ENCODE data around the gene PPP3CA. TPM values are rescaled to one million over a fixed set of nuclear protein-coding genes. Genes with fewer than 3 reads are reported as not detected.

Gene PPP3CA
- total RNA-seq, 1 donor, result 64.4 TPM

DNA sequence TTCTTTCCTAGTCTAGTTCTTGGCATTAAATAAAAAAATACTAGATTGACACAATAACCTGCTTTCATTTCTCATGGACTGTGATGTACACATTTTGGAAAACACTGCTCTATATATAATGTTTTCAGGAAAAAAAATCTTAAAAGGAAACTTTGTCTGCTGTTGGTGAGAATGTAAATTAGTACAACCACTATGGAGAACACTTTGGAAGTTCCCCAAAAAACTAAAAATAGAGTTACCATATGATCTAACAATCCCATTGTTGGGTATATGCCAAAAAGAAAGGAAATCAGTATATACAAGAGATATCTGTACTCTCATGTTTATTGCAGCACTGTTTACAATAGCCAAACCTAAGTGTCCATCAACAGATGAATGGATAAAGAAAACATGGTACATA is 202.3 kb downstream of the PPP3CA start:
- TF ChIP-seq, protein P1, sequence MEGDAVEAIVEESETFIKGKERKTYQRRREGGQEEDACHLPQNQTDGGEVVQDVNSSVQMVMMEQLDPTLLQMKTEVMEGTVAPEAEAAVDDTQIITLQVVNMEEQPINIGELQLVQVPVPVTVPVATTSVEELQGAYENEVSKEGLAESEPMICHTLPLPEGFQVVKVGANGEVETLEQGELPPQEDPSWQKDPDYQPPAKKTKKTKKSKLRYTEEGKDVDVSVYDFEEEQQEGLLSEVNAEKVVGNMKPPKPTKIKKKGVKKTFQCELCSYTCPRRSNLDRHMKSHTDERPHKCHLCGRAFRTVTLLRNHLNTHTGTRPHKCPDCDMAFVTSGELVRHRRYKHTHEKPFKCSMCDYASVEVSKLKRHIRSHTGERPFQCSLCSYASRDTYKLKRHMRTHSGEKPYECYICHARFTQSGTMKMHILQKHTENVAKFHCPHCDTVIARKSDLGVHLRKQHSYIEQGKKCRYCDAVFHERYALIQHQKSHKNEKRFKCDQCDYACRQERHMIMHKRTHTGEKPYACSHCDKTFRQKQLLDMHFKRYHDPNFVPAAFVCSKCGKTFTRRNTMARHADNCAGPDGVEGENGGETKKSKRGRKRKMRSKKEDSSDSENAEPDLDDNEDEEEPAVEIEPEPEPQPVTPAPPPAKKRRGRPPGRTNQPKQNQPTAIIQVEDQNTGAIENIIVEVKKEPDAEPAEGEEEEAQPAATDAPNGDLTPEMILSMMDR (IDR thresholded peaks at IDR 0.05; ENCODE audit: insufficient read depth, low read length), result no peak
- no peak overlapping the region for H3K4me3 ChIP-seq (ENCODE audit: low read depth, low read length)
- no peak for DNase-seq (ENCODE audit: low read depth)

DNA sequence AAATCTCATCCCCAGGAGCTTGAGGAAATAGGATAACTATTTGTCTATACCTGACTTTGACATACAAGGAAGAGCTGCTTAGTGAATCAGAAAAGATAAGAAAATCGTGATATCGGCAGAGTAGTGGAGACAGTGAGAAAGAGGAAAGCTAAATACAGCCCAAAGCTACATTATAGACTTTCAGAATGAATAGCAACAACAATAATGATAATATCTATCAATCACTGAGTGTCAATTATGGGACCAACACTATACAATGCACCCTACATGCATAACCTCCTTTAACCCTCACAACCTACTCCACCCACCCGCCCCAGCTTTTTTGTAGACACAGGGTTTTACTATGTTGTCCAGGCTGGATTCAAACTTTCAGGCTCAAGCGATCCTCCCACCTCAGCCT is 205.1 kb downstream of the PPP3CA start:
- DNase-seq (ENCODE audit: low read depth), result no peak
- no peak overlapping the region for H3K4me3 ChIP-seq (ENCODE audit: low read depth, low read length)
- TF ChIP-seq, protein P1 (IDR thresholded peaks at IDR 0.05; ENCODE audit: insufficient read depth, low read length), result no peak

DNA sequence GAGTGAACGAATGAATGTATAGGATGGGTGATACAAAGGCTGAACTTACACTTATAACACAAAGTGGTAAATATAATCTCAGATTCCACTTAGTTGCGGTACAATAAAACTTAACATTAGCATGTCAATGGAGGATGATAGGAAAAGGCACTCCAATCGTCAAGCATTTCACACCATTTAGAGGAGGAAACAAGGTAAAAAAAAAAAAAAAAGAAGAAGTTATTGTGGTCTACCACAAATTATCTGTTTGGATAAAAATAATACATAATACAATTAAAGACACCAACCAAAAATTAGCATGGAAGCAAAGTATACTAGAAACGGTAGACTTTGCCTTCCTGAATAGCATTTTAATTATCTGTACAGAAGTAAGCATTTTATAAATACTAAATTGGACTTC is 205.5 kb downstream of the PPP3CA start:
- TF ChIP-seq, protein P1 (IDR thresholded peaks at IDR 0.05; ENCODE audit: insufficient read depth, low read length), result no peak
- no peak overlapping the region for H3K4me3 ChIP-seq (ENCODE audit: low read depth, low read length)
- no peak for DNase-seq (ENCODE audit: low read depth)

DNA sequence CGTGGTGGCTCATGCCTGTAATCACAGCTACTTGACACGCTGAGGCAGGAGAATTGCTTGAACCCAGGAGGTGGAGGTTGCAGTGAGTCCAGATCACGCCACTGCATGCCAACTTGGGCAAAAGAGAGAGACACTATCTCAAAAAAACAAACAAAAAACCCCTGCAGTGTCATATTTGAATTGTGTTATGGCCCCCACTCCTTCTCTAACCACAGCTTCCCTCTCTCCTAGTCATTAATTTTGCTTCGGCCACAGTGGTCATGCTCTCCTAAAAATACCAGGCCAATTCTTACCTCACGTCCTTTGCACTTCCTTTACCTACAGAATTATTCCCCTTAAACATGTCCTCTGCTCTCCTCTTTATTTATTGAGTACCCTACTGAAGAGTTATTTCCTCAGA is 206.1 kb downstream of the PPP3CA start:
- TF ChIP-seq, protein P1 (IDR thresholded peaks at IDR 0.05; ENCODE audit: insufficient read depth, low read length), result no peak
- no peak overlapping the region for H3K4me3 ChIP-seq (ENCODE audit: low read depth, low read length)
- DNase-seq (ENCODE audit: low read depth), result no peak

DNA sequence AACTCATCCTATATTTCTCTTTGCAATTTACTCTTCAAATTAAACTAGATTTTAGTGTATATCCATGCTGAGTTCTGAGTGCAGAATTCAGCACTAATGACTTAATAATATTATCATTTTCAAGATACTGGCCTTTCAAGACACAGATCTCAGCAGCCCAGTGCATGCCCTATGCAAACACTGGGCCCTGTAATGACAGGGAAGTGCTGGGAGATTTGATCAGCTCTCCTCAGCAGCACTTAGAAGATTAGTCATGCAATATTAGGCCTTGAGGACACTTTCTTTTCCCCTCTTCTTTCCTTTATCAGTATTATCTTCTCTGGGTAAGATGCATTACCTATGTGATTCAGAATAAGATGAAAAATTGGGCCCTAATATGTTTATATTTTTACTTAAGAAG is 207.1 kb downstream of the PPP3CA start:
- TF ChIP-seq, protein P1 (IDR thresholded peaks at IDR 0.05; ENCODE audit: insufficient read depth, low read length), result no peak
- DNase-seq (ENCODE audit: low read depth), result no peak
- H3K4me3 ChIP-seq (ENCODE audit: low read depth, low read length), result no peak overlapping the region

DNA sequence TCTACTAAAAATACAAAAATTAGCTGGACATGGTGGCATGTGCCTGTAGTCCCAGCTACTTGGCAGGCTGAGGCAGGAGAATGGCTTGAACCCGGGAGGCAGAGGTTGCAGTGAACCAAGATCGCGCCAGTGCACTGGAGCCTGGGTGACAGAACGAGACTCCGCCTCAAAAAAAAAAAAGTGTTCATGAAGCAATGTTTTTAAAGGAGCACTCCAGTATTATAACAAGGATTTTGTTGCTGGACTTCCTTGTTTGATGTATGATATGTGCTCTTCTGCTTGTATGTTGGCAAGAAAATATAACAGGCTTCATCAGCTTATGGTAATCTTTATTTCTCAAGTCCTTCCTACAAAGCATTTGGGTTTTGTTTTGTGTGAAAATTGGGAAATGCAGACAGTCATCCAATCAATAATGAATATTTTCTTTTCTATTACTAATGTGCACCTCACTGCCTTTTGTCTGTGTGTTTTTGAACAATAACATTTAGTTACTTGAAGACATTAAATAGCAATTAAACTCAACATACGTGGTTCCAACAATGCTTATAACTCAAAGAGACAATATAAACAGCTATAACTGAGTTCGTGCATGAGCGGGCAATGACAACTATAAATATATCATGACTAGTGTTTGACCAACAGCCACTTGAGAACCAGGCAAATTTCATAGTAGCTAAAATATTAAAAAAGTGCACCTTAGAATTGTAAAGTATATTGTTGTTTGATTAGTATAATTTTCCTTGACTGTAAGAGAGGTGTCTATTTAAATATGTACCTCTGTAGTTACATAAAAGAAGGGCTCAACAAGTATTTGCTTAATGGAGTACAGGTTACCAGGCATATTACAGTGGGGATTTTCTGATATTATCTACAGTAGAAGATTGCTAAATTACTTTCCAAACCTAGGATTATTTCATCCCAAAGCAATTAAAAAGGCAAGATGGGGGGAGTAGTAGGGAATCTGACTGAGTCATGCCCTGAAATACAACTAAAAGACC is 210.7 kb downstream of the PPP3CA start:
- no peak overlapping the region for H3K4me3 ChIP-seq (ENCODE audit: low read depth, low read length)
- DNase-seq (ENCODE audit: low read depth), result no peak
- TF ChIP-seq, protein P1 (IDR thresholded peaks at IDR 0.05; ENCODE audit: insufficient read depth, low read length), result no peak

Data from fibroblast of the aortic adventitia (primary cell).